Transverse colon (tissue), 4 donors: ENCODE measurements around the gene EML6. TPM values are rescaled to one million over a fixed set of nuclear protein-coding genes. Genes with fewer than 3 reads are reported as not detected.

Experiments
- DNase-seq: peaks from one replicate; pipeline ENCODE4 v3.0.0-alpha.2; 2019
- H3K27ac ChIP-seq, 4 donors: fragments of 200-600 bp; sonication (generic); 2 replicates each; pipeline ENCODE4 v1.5.1; 2016 to 2018; ENCODE audit warnings: inconsistent platforms in 4 of 4
- H3K27me3 ChIP-seq: fragments of 200-600 bp; sonication (generic); 2 replicates; pipeline ENCODE4 v1.5.1; 2017; ENCODE audit warnings: inconsistent platforms
- H3K36me3 ChIP-seq, 4 donors: fragments of 200-600 bp; sonication (generic); 2 replicates each; pipeline ENCODE4 v1.5.1; 2017 to 2019; ENCODE audit warnings: inconsistent platforms in 4 of 4
- H3K4me1 ChIP-seq, 4 donors: fragments of 200-600 bp; sonication (generic); 2 replicates each; pipeline ENCODE4 v1.5.1; 2017 to 2020; ENCODE audit warnings: inconsistent platforms in 4 of 4
- H3K4me3 ChIP-seq, 4 donors: fragments of 200-600 bp; sonication (generic); 1 replicate in 1 of 4; 2 replicates in 3 of 4; pipeline versions ENCODE4 v1.5.1 to v1.6.1; 2017 to 2019; ENCODE audit warnings: inconsistent platforms in 4 of 4
- H3K9me3 ChIP-seq, 2 donors: fragments of 200-600 bp; sonication (generic); 2 replicates each; pipeline ENCODE4 v1.5.1; 2017 to 2019; ENCODE audit warnings: inconsistent platforms in 2 of 2
- CTCF ChIP-seq, 5 experiments: fragments of 200-600 bp in 3 of 5; fragments of 450-650 bp in 2 of 5; sonication (generic) in 3 of 5; IDR thresholded peaks; 1 replicate in 2 of 5; 2 replicates in 3 of 5; pipeline ENCODE4 v1.5.1; 2016 to 2017; ENCODE audit warnings: antibody characterized with exemption in 5 of 5, inconsistent platforms in 3 of 5, mild to moderate bottlenecking in 2 of 5, moderate library complexity in 1 of 5
- EP300 ChIP-seq: sonication (generic); formaldehyde crosslinking; IDR thresholded peaks from one replicate; pipeline ENCODE4 v1.6.1; 2017; ENCODE audit warnings: antibody characterized with exemption, low read depth
- POLR2A ChIP-seq: fragments of 450-650 bp; IDR thresholded peaks from one replicate; pipeline ENCODE4 v1.6.1; 2016; ENCODE audit warnings: antibody characterized with exemption, mild to moderate bottlenecking, moderate library complexity
- POLR2AphosphoS5 ChIP-seq, 3 donors: sonication (generic); formaldehyde crosslinking; IDR thresholded peaks; one replicate each; pipeline ENCODE4 v1.6.1; 2016; ENCODE audit warnings: antibody characterized with exemption in 3 of 3
- WGBS, 2 donors: methylation state at CpG; one replicate each; pipeline ENCODE4 v1.1.5; 2018; ENCODE audit warnings: low coverage in 1 of 2; 5-methylcytosine and 5-hydroxymethylcytosine counted together
- in situ Hi-C, 4 donors: fragments of 200-750 bp; cut with MboI; loops; one replicate each; pipeline versions ENCODE4 v1.15.0 to v1.15.1; 2017; ENCODE audit warnings: low sequenced_read_pairs in 3 of 4, low pct_ligation_motif_present in 1 of 4, low pct_unique_long_range_greater_than_20kb in 1 of 4
- intact Hi-C: fragments of 100-400 bp; cut with DNase I; formaldehyde crosslinking; loops from one replicate; pipeline ENCODE4 v1.15.1; 2023; ENCODE audit warnings: low total_unique reads
- total RNA-seq, 4 donors: library from RNA; depleted of rRNA; stranded (reverse); fragments of >200 nt; gene quantifications; one replicate each; pipeline ENCODE4 v1.1.0, GENCODE V29; 2016

The EML6 gene
- total RNA-seq, 4 donors from 2014 or later: 1.5 to 8.2 (median 3.4) TPM

DNA sequence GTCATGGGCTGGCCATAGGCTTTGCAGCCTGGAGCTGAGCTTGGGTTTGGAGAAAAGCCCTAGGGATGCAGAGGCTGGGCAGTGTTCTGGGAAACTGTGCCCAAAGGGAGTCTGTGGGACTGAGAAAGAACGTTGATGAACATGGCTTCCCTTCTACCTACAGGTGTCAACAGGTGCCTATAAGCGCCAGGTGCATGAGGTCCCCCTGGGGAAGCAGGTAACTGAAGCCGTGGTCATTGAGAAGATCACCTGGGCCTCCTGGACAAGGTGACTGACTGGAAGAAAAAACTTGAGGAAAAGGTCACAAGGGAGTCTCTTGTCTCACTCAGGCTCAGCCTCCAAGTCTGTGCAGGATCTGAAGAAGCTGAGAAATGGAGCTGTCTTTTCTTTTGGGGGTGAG is 243.4 kb downstream of the EML6 start:
- WGBS, 2 donors: 92% methylated on average over 3 of the region's 3 CpGs; no CpG with 5 or more reads in 1 of the 2 donors
- intact Hi-C loops (no loop called here), in situ Hi-C loops (no loop called here)
- peaks cover 0 to 20% (median 3%) of the 10 kb centered on the region in 4 donors for H3K4me1 ChIP-seq
- DNase-seq: no peak
- H3K4me3 ChIP-seq: no peak overlapping the region
- H3K27me3 ChIP-seq: no peaks in the 10 kb centered on the region
- H3K9me3 ChIP-seq: no peaks in the 10 kb centered on the region
- peaks cover 0 to 5% (median 2%) of the 10 kb centered on the region in 4 donors for H3K36me3 ChIP-seq
- TF ChIP-seq POLR2A (no peak), EP300 (no peak), POLR2AphosphoS5 (IDR thresholded peaks at IDR 0.05) (no peak), CTCF (IDR thresholded peaks at IDR 0.05) (no peak)
- peak overlapping the region in 1 of 4 donors; percentile 49 for H3K27ac ChIP-seq

GRCh38 chr2:54967269-54967668 is 243.8 kb downstream of the EML6 start:
- no peaks in the 10 kb centered on the region for H3K27me3 ChIP-seq
- no peak overlapping the region for H3K27ac ChIP-seq
- TF ChIP-seq CTCF (IDR thresholded peaks at IDR 0.05): no peak
- no peak for TF ChIP-seq POLR2A
- no peak for TF ChIP-seq EP300
- TF ChIP-seq POLR2AphosphoS5 (IDR thresholded peaks at IDR 0.05): no peak
- 92% methylated on average over 4 of the region's 4 CpGs; no CpG with 5 or more reads in 1 of the 2 donors for WGBS, 2 donors
- intact Hi-C loops: no loop called here
- H3K4me3 ChIP-seq: no peak overlapping the region
- peaks cover 0 to 20% (median 3%) of the 10 kb centered on the region in 4 donors for H3K4me1 ChIP-seq
- H3K36me3 ChIP-seq: peaks cover 0 to 5% (median 2%) of the 10 kb centered on the region in 4 donors
- no peak for DNase-seq
- H3K9me3 ChIP-seq: no peaks in the 10 kb centered on the region
- in situ Hi-C loops: no loop called here

DNA sequence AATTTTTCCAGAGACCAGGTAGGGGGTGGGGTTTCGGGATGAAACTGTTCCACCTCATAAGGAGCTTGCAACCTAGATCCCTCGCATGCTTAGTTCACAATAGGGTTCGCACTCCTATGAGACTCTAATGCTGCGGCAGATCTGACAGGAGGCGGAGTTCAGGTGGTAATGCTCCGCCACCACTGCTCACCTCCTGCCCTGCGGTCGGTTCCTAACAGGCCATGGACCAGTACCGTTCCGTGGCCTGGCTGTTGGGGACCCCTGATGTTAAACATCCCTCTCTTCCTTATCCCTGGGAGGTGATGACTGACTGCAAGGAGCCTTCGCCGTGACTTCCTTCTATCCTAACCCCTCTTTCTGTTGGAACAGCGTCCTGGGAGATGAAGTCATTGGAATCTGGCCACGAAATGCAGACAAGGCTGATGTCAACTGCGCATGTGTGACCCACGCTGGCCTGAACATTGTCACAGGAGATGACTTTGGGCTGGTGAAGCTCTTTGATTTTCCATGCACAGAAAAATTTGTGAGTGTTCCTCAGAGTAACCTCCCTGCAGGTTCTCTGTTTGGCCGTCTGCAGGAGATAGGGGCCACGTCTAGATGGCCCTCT is 244.4 kb downstream of the EML6 start:
- Histone ChIP-seq H3K9me3 (no peaks in the 10 kb centered on the region), H3K27me3 (no peaks in the 10 kb centered on the region), H3K4me1 (peaks cover 0 to 15% (median 0%) of the 10 kb centered on the region in 4 donors), H3K36me3 (peaks cover 0 to 5% (median 3%) of the 10 kb centered on the region in 4 donors), H3K27ac (no peak overlapping the region), H3K4me3 (no peak overlapping the region)
- in situ Hi-C loops (no loop called here), intact Hi-C loops (no loop called here)
- 83 to 92% methylated on average over 1 to 18 of the region's 18 CpGs for WGBS, 2 donors
- TF ChIP-seq POLR2AphosphoS5 (IDR thresholded peaks at IDR 0.05) (no peak), EP300 (no peak), POLR2A (no peak), CTCF (IDR thresholded peaks at IDR 0.05) (no peak)
- no peak for DNase-seq

DNA sequence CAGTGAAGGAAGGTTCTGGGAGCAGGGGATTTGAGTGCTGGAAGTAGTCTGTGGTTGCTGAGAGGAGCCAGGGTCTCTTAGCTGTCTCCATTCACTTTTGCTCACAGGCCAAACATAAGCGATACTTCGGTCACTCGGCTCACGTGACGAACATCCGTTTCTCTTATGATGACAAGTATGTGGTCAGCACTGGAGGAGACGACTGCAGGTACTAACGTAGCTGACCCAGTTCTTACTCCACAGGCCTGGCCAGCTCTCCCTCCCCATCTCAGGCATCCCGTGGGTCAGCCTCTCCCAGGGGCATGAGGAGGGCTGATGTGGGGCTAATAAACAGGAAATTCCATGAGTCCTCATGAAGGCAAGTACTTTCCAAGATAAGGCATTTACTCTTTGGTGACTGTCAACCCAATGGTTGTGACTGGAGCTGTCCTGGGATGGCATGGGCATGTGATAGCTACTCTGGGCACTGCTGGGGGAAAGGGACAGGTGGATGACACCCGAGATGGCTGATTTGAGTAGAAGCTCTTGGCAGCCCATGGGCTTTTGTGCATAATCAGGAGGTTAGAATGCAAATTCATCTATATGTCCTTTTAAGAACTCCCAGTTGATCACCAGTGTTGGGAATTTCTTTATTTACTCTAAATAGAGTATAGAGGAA is 245.2 kb downstream of the EML6 start:
- Histone ChIP-seq H3K4me3 (no peak overlapping the region), H3K36me3 (peaks cover 0 to 12% (median 3%) of the 10 kb centered on the region in 4 donors), H3K27ac (no peak overlapping the region), H3K4me1 (peaks cover 0 to 7% (median 0%) of the 10 kb centered on the region in 4 donors), H3K9me3 (no peaks in the 10 kb centered on the region), H3K27me3 (no peaks in the 10 kb centered on the region)
- DNase-seq: no peak
- TF ChIP-seq CTCF (IDR thresholded peaks at IDR 0.05) (no peak), POLR2A (no peak), POLR2AphosphoS5 (IDR thresholded peaks at IDR 0.05) (no peak), EP300 (no peak)
- in situ Hi-C loops: no loop called here
- intact Hi-C loops: no loop called here
- 91 to 93% methylated on average over 7 to 10 of the region's 10 CpGs for WGBS, 2 donors
